Neural progenitor cell (in vitro differentiated cells): Measurements from ENCODE around the gene REP15.

Source experiments
- CTCF ChIP-seq: fragments of 200-600 bp; sonication (generic); IDR thresholded peaks from 2 replicates; pipeline ENCODE4 v1.5.1; 2017; ENCODE audit warnings: antibody characterized with exemption, mild to moderate bottlenecking
- EZH2 ChIP-seq: fragments of 200-600 bp; sonication (generic); IDR thresholded peaks from 2 replicates; pipeline ENCODE4 v1.6.1; 2017; ENCODE audit warnings: antibody characterized with exemption, mild to moderate bottlenecking, moderate library complexity
- EZH2phosphoT487 ChIP-seq: fragments of 200-600 bp; sonication (generic); IDR thresholded peaks from 2 replicates; pipeline ENCODE4 v1.6.1; 2017; ENCODE audit warnings: antibody characterized with exemption

GRCh38 chr12:27707216-27707615 is 11.0 kb downstream of the REP15 start:
- TF ChIP-seq CTCF: no peak
- TF ChIP-seq EZH2: no peak
- no peak for TF ChIP-seq EZH2phosphoT487
